ENCODE measurements around the gene MYRF.

DNA sequence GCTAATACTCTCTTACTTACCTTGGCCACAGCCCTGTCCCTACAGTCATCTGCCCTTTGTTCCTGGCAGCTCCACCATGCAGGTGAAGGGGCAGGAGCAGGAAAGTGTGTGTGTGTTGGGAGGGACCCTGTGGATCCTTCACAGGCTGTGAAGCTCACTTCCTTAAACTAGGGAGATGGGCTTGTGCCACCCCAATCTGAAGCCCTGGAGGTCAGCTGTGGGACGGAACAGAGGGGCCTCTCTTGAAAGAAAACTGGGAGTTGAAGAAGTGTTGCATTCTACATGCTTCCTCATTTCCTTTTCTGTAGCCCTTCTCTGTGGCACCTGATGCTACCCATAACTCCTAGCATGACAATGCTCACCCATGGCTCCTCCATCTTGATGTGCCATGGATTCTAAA lies 52.7 kb downstream of the MYRF start:
- TF ChIP-seq, protein P1, sequence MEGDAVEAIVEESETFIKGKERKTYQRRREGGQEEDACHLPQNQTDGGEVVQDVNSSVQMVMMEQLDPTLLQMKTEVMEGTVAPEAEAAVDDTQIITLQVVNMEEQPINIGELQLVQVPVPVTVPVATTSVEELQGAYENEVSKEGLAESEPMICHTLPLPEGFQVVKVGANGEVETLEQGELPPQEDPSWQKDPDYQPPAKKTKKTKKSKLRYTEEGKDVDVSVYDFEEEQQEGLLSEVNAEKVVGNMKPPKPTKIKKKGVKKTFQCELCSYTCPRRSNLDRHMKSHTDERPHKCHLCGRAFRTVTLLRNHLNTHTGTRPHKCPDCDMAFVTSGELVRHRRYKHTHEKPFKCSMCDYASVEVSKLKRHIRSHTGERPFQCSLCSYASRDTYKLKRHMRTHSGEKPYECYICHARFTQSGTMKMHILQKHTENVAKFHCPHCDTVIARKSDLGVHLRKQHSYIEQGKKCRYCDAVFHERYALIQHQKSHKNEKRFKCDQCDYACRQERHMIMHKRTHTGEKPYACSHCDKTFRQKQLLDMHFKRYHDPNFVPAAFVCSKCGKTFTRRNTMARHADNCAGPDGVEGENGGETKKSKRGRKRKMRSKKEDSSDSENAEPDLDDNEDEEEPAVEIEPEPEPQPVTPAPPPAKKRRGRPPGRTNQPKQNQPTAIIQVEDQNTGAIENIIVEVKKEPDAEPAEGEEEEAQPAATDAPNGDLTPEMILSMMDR (conservative IDR thresholded peaks at IDR 0.05; ENCODE audit: low read length): no peak
- no peak for TF ChIP-seq EZH2phosphoT487 (IDR thresholded peaks at IDR 0.05; ENCODE audit: borderline replicate concordance, low read depth, low read length)

Data from OCI-LY7 (cell line).